Sigmoid colon (tissue), 7 donors: Measurements from ENCODE around the gene CACNB2. TPM values are rescaled to one million over a fixed set of nuclear protein-coding genes. Genes with fewer than 3 reads are reported as not detected.

Experiments
- DNase-seq: peaks from one replicate; pipeline ENCODE4 v3.0.0-alpha.2; 2019
- H3K27ac ChIP-seq, 4 donors: fragments of 200-600 bp; sonication (generic); one replicate each; pipeline ENCODE4 v1.5.1; 2016 to 2019; ENCODE audit warnings: mild to moderate bottlenecking in 1 of 4
- H3K27me3 ChIP-seq, 3 donors: fragments of 200-600 bp; sonication (generic); one replicate each; pipeline ENCODE4 v1.5.1; 2019; ENCODE audit warnings: mild to moderate bottlenecking in 1 of 3
- H3K36me3 ChIP-seq, 4 donors: fragments of 200-600 bp; sonication (generic); one replicate each; pipeline ENCODE4 v1.5.1; 2016 to 2019
- H3K4me1 ChIP-seq, 4 donors: fragments of 200-600 bp; sonication (generic); one replicate each; pipeline ENCODE4 v1.5.1; 2017 to 2019
- H3K4me3 ChIP-seq, 4 donors: fragments of 200-600 bp; sonication (generic); one replicate each; pipeline ENCODE4 v1.5.1; 2017 to 2019; ENCODE audit warnings: mild to moderate bottlenecking in 2 of 4, moderate library complexity in 1 of 4
- H3K9me3 ChIP-seq, 4 donors: fragments of 200-600 bp in 3 of 4; sonication (generic) in 3 of 4; one replicate each; pipeline versions ENCODE4 v1.5.1 to v1.6.1; 2013 to 2019
- EP300 ChIP-seq, 4 donors: sonication (generic); formaldehyde crosslinking; IDR thresholded peaks; one replicate each; pipeline ENCODE4 v1.6.1; 2017; ENCODE audit warnings: antibody characterized with exemption in 4 of 4
- POLR2A ChIP-seq, 2 donors: fragments of 450-650 bp; IDR thresholded peaks; one replicate each; pipeline ENCODE4 v1.6.1; 2016; ENCODE audit warnings: antibody characterized with exemption in 2 of 2, mild to moderate bottlenecking in 2 of 2, moderate library complexity in 2 of 2
- POLR2AphosphoS5 ChIP-seq, 4 donors: sonication (generic); formaldehyde crosslinking; IDR thresholded peaks; one replicate each; pipeline ENCODE4 v1.6.1; 2017; ENCODE audit warnings: antibody characterized with exemption in 4 of 4
- WGBS, 2 donors: extraction: QIAGEN DNeasy Blood & Tissue Kit; methylation state at CpG; one replicate each; pipeline ENCODE4 v1.1.7; 2013; 5-methylcytosine and 5-hydroxymethylcytosine counted together
- intact Hi-C: fragments of 100-400 bp; cut with DNase I; formaldehyde crosslinking; loops from one replicate; pipeline ENCODE4 v1.15.1; 2023
- polyA plus RNA-seq, 3 donors: library from polyadenylated mRNA; stranded (reverse); fragments of 200-250 nt; gene quantifications; one replicate each; pipeline ENCODE4 v1.2.3, GENCODE V29; 2013
- total RNA-seq, 4 donors: library from RNA; depleted of rRNA; stranded (reverse); fragments of >200 nt; gene quantifications; one replicate each; pipeline ENCODE4 v1.1.0, GENCODE V29; 2016
- TF ChIP-seq, protein P1 (sequence below), 4 experiments: fragments of 450-650 bp in 3 of 4; fragments of 200-600 bp in 1 of 4; IDR thresholded peaks; one replicate each; pipeline ENCODE4 v1.5.1; 2016 to 2019; ENCODE audit warnings: antibody characterized with exemption in 4 of 4, mild to moderate bottlenecking in 3 of 4, moderate library complexity in 2 of 4
- donor health status: healthy with polysubstance abuse.
- donor health status: Bipolar disorder and iron deficiency.
- donor health status: healthy.

The CACNB2 gene
- total and polyA plus RNA-seq, 7 donors, result 1.2 to 85.3 (median 36.0) TPM

DNA sequence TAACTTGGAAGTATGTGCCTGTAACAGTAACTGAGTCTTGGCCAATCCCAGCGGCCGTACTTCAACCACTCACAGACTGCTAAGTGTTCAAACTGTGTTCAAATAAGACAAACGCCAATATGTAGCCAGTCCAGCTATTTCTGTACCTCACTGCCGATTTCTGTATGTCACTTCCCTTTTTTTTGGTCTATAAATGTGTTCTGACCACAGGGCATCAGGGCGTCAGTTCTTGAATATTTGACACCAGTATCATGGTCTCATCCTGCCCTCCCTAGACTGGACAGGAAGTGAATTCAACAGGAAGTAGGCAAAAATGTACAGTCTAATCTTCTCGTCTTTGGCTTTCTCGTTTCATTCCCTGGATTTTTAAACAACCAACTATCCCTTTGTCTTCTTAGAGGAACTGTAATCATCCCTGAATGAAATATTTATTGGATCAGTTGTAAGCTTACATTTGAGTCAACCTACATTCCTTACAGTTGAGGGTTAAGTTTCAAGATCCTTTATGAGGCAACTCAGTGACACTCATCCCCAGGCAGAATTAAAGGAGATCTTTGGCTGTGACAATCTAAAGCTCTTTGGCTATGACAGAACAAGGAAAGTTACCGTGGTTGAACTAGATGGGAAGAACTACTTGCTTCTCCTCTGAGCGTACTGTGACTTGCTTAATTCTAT lies 278.5 kb downstream of the CACNB2 start:
- no peak overlapping the region for H3K27ac ChIP-seq
- intact Hi-C loops, result no loop called here
- no peaks in the 10 kb centered on the region for H3K27me3 ChIP-seq
- H3K4me3 ChIP-seq, result no peak overlapping the region
- whole genome bisulfite sequencing, 2 donors, result 67 to 88% methylated on average over 9 of the region's 9 CpGs
- peaks cover 0 to 9% (median 5%) of the 10 kb centered on the region in 4 donors for H3K4me1 ChIP-seq
- no peaks in the 10 kb centered on the region for H3K9me3 ChIP-seq
- H3K36me3 ChIP-seq, result no peaks in the 10 kb centered on the region
- no peak for DNase-seq
- TF ChIP-seq, protein P1, sequence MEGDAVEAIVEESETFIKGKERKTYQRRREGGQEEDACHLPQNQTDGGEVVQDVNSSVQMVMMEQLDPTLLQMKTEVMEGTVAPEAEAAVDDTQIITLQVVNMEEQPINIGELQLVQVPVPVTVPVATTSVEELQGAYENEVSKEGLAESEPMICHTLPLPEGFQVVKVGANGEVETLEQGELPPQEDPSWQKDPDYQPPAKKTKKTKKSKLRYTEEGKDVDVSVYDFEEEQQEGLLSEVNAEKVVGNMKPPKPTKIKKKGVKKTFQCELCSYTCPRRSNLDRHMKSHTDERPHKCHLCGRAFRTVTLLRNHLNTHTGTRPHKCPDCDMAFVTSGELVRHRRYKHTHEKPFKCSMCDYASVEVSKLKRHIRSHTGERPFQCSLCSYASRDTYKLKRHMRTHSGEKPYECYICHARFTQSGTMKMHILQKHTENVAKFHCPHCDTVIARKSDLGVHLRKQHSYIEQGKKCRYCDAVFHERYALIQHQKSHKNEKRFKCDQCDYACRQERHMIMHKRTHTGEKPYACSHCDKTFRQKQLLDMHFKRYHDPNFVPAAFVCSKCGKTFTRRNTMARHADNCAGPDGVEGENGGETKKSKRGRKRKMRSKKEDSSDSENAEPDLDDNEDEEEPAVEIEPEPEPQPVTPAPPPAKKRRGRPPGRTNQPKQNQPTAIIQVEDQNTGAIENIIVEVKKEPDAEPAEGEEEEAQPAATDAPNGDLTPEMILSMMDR (IDR thresholded peaks at IDR 0.05), result no peak
- no peak for TF ChIP-seq EP300 (IDR thresholded peaks at IDR 0.05)
- TF ChIP-seq POLR2AphosphoS5 (IDR thresholded peaks at IDR 0.05), result no peak
- no peak for TF ChIP-seq POLR2A (IDR thresholded peaks at IDR 0.05)

DNA sequence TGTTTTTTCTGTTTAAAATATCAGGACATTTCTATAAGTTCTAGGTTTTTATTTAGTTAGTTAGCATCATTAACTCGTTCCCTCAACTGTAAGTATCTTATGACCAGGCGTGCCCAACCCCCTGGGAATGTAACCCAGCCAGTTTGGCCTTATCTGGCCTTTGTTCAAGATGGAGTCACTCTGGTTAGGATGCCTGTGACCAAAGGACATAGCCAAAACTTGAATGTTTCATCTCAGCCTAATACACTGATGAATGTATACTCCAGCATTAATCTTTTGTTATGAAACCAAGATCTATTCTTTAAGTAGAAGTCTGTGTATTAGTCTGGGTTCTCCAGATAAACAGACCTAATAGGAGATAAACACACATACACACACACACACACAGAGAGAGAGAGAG lies 279.7 kb downstream of the CACNB2 start:
- WGBS, 2 donors, result 77 to 84% methylated on average over 2 of the region's 2 CpGs
- Histone ChIP-seq H3K9me3 (no peaks in the 10 kb centered on the region), H3K36me3 (no peaks in the 10 kb centered on the region), H3K27ac (no peak overlapping the region), H3K27me3 (no peaks in the 10 kb centered on the region), H3K4me1 (peaks cover 0 to 3% (median 0%) of the 10 kb centered on the region in 4 donors), H3K4me3 (no peak overlapping the region)
- intact Hi-C loops, result no loop called here
- no peak for DNase-seq
- TF ChIP-seq, protein P1 (IDR thresholded peaks at IDR 0.05), result no peak
- TF ChIP-seq EP300 (IDR thresholded peaks at IDR 0.05), result no peak
- TF ChIP-seq POLR2A (IDR thresholded peaks at IDR 0.05), result no peak
- TF ChIP-seq POLR2AphosphoS5 (IDR thresholded peaks at IDR 0.05), result no peak

DNA sequence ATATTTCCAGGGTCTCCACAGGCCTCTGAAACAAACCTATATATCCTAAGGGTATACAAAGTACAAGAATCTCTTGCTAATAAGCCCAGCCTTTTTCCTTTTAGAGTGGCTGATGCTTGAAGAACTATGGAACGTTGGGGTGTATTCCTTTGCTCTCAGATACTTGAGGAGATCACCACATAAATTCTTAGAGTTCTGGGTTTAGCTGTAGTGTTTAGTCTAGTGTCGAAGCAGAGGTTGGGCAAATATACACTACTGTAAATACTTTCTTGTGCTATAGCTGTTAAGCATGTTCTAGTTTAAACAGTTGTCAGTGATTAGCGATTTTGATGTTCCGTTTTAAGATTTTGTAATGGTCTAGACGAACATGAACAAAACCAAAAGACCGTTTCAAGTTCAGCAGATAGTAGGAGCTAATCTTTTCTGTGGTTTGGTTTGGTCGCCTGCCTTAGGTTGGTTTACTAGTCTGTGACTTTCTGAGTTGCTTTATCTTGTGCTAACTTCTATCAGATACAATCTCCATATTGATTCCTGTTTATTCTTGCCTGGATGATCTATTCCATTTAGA lies 281.6 kb downstream of the CACNB2 start:
- no peak overlapping the region for H3K4me3 ChIP-seq
- no peaks in the 10 kb centered on the region for H3K9me3 ChIP-seq
- no peak overlapping the region for H3K27ac ChIP-seq
- TF ChIP-seq POLR2A (IDR thresholded peaks at IDR 0.05) (no peak), EP300 (IDR thresholded peaks at IDR 0.05) (no peak), POLR2AphosphoS5 (IDR thresholded peaks at IDR 0.05) (no peak)
- WGBS, 2 donors, result 72 to 85% methylated on average over 7 of the region's 7 CpGs
- DNase-seq, result no peak
- no peaks in the 10 kb centered on the region for H3K27me3 ChIP-seq
- intact Hi-C loops, result no loop called here
- H3K4me1 ChIP-seq, result peaks cover 0 to 3% (median 0%) of the 10 kb centered on the region in 4 donors
- H3K36me3 ChIP-seq, result no peaks in the 10 kb centered on the region

DNA sequence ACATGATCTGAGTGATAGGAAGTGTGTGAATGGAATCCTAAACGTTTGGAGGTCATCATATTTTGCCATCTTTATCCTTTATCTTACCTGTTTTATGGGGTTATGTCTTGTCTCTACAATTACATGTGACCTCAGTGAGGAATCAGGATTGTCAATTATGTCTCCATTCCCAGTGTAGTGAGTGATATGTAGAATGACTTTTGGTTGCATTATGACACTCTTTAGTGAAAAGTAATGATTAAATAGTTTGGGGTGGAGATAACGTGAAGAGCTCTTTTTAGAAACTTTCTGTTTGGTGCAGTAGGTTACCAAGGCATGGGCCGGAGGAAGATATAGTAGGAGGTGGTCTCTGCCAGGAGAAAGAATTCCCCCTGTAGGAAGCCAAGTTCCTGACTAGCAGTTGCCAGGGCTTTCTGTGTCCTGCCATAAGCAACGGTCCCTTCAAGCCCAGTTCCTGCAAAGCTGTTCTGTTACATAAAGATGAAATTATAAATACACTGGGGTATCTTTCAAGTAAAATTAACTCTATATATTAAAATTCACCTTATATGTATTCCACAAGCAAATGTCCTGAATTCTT lies 282.9 kb downstream of the CACNB2 start:
- no peaks in the 10 kb centered on the region for H3K36me3 ChIP-seq
- 63 to 64% methylated on average over 4 of the region's 4 CpGs for WGBS, 2 donors
- no peak overlapping the region for H3K27ac ChIP-seq
- H3K9me3 ChIP-seq, result no peaks in the 10 kb centered on the region
- TF ChIP-seq, protein P1 (IDR thresholded peaks at IDR 0.05), result no peak
- no peak for TF ChIP-seq EP300 (IDR thresholded peaks at IDR 0.05)
- no peak for TF ChIP-seq POLR2AphosphoS5 (IDR thresholded peaks at IDR 0.05)
- TF ChIP-seq POLR2A (IDR thresholded peaks at IDR 0.05), result no peak
- intact Hi-C loops, result no loop called here
- H3K27me3 ChIP-seq, result no peaks in the 10 kb centered on the region
- no peak for DNase-seq
- no peak overlapping the region for H3K4me3 ChIP-seq
- H3K4me1 ChIP-seq, result peaks cover 0 to 3% (median 0%) of the 10 kb centered on the region in 4 donors

DNA sequence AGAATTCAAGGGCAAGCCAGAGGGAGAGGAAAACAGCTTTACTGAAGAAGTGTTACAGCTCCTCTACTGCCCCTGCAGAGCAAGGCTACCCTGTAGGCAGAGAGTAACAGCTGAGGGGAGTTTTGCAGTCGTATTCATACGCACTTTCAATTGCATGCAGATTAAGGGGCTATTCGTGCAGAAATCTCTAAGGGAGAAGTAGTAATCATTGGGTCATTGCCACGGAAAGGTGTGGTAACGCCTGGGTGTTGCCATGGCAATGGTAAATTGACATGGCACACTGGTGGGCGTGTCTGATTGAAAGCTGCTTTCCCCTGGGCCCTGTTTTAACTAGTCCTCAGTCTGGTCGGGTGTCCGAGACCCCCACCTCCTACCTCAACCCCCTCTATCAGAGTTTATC lies 284.0 kb downstream of the CACNB2 start:
- intact Hi-C loops, result no loop called here
- Histone ChIP-seq H3K4me1 (peaks cover 0 to 3% (median under 1%) of the 10 kb centered on the region in 4 donors), H3K9me3 (no peaks in the 10 kb centered on the region), H3K27me3 (no peaks in the 10 kb centered on the region), H3K36me3 (no peaks in the 10 kb centered on the region), H3K27ac (no peak overlapping the region), H3K4me3 (no peak overlapping the region)
- no peak for TF ChIP-seq EP300 (IDR thresholded peaks at IDR 0.05)
- TF ChIP-seq, protein P1 (IDR thresholded peaks at IDR 0.05), result no peak
- TF ChIP-seq POLR2A (IDR thresholded peaks at IDR 0.05), result no peak
- TF ChIP-seq POLR2AphosphoS5 (IDR thresholded peaks at IDR 0.05), result no peak
- DNase-seq, result no peak
- 22 to 58% methylated on average over 8 of the region's 8 CpGs for WGBS, 2 donors
